GM18858 (cell line): Measurements from ENCODE around the gene INO80E.
"Not testable (repeated sequence)": the region's sequence is repeated elsewhere in the genome, so short reads cannot be mapped to it uniquely, and the experiment has no call there.

ENCODE experiments used
- ATAC-seq: cut with Tn5 transposase; IDR thresholded peaks from one replicate; pipeline ENCODE4 v1.9.1; 2021; ENCODE audit not compliant: unreplicated experiment

The INO80E gene

DNA sequence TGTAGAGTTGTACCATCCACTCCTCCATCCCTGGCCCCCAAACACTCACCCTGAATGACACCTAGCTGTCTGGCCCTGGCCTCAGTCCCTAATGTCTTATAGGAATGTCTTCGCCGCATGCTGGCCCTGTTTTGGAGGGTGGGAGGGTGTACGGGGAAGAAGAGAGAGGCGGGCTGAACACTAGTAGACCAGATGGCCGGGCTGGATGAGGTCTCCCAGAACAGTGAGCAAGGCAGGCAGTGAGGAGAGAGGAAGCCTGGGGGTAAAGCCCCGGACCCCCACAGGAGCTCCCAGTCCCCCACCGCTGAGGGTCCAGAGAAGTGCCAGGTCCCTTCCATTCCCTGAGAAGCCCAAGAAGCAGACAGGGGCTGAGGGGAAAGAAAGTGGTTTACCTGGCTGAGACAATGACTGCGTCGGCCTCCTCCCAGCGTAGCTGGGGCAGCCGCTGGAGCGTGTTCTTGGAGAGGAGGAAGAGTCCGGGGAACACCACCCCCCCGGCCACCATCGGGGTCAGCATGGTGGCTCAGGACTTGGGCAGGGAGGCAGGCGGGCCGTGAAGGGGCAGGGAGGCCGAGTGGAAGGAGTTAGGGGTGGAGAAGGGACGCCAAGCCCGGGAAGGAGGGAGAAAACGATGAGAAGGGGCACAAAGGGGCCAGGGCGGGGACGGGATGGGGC is 34.1 kb downstream of the INO80E start:
- no peak for ATAC-seq

DNA sequence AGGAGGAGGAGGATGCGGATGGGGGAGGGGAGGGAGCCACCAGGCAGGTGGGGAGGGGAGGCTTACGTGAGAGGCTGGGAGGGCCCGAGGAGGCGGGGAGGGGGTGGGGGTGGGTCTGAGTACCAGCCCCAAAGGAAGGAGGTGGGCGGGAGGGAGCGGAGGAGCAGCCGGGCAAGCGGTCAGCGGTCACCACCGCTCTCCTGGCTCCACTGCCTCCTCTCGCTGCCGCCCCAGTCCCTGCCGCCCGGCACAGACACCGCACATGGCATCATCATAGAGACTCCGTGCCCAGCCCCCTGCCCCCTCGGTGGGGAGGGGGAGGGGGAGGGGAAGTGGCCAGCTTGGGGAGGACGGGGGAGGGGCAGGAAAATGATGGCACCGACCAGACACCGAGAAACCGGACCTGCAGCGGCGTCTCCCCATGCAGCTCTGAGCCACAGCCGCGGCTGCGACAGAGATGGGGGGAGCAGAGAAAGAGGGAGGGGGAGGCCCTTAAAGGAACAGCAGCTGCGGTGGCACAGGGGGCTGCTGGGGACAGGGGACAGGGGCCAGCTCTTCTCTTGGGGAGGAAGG is 34.9 kb downstream of the INO80E start, which contains the start of gene TLCD3B:
TSS of gene TLCD3B (minus strand) at position 431 of the 573 bp plus-strand sequence. CDS start 744 bp downstream, outside the sequence.
- ATAC-seq = no peak

DNA sequence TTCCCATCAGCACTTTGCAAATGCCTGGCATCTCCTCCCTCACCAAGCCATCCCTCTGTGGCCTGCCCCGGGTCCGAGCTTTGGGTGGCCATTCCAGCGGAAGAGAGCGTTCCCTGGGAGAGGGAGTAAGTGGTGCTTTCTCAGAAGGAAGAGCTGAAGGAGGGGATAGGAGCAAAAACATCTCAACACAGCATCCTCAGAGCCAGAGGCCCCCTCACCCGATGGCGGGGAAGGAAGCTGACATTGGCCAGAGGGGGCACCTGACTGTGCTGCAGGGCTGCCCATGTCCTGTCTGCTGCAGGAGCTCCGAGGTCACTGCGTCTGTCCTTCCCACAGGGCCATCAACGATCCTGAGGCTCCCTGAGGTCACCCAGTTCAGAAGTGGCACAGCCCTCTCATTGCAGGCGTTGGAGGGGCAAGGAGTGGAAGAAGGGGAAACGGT is 35.5 kb downstream of the INO80E start:
- no peak for ATAC-seq

DNA sequence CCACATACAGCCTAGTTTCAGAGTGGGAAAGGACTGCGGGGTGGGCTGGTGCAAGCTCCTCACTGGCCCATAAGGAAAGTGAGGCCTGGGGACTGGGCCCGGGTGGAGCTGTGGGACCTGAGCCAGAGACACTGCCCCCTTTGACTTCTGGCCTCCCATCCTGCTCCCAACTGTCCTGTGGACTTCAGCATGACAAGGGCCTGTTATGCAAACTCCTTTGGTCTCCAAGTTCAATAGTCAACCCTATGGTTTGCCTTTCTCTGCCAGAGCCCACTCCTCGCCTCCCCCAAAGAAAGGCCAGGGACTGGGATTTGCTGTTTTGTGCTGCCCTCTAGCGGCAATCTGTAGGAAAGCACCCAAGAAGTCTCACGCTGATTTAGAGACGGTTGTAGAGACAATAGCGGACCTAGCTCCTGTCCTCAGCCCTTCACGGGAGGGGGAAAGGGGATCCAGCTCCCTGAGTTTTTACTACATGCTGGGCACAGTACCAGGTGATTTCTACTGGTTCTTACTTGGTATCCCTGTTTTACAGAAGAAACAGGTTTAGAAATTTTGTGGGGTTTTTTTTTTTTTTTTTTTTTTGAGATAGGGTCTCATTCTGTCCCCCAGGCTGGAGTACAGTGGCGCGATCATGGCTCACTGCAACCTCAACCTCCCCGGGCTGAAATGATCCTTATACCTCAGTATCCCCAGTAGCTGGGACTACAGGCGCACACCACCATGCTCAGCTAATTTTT is 36.2 kb downstream of the INO80E start:
- no peak for ATAC-seq

DNA sequence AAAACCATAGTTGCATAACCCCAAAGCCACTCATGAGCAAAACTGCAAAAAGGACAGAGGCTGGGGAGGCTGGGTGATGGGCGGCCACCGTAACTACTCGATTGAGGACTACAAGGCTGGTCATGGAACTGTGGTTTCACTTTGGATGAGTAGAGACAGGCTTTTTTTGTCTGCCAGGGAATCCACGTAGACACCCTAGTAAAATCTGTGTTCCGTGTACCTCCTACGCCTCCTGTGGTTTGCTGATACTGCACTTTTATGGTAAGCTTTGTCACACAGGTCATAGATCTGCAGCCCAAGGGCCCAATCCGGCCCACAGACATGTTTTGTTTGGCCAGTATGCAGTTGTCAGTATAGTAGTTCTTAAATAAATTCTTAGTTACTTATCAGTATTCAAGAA is 37.2 kb downstream of the INO80E start:
- ATAC-seq = no peak

DNA sequence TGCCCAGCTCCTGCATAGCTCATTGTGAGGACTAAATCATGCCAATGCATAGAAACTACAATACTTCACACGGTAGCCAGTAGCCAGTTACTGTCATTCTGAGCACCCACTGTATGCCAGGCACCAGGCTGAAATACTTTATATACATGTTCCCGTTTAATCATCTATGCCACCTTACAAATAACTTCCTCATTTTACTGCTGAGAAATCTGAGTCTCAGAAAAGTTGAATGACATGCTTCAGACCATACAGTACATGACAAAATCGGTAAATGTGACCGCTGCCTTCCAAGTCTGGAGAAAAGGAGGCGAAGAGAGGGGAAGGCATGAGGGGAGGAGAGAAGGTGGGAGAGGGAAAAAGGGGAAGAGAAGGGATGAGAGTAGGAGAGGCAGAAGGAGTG is 44.2 kb downstream of the INO80E start:
- no peak for ATAC-seq

DNA sequence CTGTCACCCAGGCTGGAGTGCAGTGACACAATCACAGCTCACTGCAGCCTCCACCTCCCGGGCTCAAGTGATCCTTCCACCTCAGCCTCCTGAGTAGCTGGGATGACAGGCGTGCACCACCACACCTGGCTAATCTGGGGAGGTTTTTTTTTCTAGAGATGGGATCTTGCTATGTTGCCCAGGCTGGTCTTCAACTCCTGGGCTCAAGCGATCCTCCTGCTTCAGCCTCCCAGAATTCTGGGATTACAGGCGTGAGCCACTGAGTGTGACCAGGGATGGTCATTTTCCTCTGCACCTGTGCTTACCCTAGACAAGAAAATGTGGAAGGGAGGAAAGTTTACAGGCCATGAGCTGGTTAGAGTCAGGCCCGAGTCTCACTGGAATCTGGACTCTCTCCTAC is 44.6 kb downstream of the INO80E start:
- ATAC-seq = not testable (repeated sequence)

DNA sequence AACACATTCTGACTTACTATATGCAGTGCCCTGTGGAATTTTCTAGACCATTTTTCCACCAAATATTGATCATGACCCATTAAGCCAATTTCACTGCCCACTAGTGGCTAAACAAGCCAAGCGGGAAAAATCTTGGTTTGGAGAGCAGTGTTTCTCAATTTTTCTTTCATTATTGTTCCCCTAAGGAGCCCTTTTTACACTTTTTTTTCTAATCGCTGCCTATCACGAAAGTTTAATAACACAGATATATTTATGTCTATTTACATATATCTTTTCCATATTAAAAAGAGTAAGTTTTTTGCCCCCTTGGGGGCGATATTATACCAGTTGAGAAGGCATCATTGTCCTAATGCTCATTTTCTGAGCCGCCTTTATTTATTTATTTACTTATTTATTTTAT is 45.8 kb downstream of the INO80E start:
- ATAC-seq = no peak

DNA sequence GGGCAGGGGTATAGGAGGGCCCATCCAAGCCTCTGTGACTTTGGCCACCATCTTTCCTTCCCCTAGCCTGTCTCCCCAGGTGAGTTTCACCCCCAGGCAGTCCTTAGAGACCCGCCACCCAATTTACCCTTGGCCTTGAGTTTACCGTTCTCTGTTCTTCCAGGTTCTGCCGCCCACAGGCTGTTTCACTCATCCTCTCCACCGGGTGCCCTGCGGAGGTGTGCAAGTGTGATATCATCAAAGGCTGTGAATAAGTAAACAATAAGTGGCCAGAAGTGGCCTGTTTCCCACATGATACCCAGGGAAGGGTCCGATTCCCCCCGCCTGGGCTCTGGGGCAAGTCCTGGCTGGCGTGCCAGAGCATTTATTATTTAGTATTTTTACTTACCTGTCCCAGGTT is 50.1 kb downstream of the INO80E start:
- no peak for ATAC-seq

DNA sequence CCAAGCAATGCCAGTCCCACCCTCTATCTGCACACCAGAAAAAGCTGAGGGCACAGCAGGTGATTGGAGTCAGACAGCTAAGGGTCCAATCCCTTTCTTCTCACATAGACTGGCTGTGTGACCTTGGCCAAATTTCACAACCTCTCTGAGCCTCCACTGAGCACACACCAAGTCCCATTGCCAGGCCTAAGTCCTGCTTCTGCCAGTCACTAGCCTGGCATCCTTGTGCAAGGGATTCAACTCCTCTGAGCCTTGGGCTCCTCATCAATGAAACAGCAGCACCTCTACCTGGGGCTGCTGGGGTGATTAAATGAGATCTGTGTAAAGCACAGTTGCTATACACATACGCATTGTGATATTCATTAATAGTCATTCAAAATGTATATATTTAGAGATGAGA is 50.5 kb downstream of the INO80E start:
- ATAC-seq = no peak

DNA sequence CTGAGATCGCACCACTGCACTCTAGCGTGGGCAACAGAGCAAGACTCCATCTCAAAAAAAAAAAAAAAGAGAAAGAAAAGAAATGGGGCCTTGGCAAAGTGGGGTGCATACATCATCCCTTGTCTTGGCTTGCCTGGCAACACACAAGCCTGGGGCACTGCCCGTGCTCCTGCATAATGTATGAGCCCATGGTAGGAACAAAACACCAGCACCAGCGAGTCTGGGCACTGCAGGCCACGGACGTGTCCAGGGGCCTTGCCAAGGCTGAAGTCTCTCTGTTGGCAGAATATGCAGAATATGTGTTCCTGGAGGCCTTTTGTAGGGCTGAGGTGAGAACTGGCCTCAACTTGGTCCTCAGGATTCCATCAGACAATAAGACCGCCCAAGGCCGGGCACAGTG is 53.8 kb downstream of the INO80E start:
- ATAC-seq = no peak

DNA sequence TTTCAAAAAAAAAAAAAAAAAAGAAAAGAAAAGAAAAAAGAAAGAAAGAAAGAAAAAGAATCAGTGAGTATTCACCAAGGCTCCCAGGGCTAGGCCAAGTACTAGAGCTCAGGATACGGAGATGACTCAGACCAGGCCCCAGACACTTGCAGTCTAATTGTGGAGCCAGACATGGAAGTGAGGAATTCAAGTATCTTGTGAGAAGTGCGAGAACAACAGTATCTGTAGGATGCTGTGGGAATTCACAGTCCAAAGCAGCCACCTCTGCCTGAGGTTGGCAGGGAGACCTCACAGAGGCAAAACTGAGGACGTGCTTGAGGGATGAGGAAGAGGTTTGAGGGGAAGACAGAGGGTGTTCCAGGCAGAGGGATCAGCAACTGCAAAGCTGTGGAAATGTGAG is 55.5 kb downstream of the INO80E start:
- no peak for ATAC-seq

DNA sequence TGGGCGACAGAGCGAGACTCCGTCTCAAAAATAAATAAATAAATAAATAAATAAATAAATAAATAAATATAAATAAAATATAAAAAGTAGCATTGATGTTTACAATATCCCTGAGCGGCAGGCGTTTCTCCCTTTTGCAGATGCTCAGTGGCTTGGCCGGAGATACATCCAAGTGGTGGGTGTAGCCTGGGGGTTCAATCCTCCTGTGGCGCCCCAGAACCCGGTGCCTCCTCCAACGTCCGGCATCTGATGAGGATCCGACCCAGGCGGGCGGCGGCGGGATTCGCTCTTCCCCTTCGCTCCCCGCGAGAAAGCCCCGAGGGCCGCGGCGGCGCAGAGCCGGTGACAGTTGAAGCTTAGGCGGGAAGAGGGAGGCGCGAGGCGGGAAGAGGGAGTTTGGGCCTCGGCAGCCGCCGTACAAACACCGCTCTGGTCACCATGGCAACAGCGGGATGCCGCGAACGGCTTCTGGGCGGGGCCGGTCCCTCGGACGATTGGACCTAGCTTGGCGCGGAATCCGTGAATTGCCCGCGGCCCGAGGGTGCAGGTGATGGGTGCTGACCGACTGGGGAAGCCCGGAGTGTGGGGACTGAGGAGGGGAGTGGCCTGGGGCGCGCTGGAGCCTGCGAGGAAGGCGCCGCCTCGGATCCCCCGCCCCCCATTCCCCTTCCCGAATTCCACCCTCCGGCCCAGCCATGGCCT is 56.8 kb downstream of the INO80E start:
- no peak for ATAC-seq

DNA sequence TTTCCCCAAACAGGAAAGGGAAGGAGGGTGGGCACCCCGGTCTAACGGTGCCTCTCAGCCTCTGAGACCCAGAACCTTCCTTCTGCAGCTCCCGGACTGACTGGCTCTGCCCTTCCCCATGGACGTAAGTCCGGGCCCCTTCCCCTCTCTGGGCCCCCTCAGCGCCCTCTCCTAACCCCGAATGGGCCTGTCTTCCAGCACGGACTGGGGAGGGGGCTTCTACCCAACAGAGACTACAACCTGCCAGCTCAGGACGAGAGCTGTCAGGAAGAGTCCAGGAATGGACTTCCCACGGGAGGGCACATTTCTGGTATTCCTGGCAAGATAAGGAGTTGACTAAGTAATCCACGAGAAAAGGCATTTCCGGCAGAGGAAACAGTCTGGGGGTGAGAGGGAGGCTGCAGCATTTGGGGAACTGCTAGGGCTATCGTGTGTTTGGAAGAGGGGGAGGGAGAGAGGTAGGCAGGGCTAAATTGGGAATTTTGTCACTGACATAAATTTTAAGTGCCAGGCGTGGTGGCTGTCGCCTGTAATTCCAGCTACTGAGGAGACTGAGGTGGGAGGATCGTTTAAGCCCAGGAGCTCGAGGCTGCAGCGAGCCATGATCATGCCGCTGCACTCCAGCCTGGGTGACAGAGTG is 57.5 kb downstream of the INO80E start:
- ATAC-seq = no peak

DNA sequence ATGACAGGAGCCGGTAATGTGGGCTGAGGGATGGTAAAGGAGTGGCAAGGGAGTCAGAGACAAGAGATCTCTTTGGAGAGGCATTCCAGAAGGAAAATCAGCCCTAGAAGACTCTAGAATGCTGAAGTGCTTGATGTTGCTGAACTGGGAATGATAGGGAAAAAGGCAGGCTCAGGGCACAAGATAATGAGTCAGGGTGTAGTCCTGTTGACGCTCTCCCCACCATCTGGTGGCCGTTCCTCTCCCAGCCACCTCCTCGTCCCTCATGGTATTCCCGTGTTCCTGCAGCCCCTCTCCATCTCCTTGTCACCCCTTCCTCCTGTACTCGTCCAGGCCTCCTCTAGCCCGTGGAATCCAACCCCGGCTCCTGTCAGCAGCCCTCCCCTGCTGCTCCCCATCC is 58.4 kb downstream of the INO80E start:
- no peak for ATAC-seq

DNA sequence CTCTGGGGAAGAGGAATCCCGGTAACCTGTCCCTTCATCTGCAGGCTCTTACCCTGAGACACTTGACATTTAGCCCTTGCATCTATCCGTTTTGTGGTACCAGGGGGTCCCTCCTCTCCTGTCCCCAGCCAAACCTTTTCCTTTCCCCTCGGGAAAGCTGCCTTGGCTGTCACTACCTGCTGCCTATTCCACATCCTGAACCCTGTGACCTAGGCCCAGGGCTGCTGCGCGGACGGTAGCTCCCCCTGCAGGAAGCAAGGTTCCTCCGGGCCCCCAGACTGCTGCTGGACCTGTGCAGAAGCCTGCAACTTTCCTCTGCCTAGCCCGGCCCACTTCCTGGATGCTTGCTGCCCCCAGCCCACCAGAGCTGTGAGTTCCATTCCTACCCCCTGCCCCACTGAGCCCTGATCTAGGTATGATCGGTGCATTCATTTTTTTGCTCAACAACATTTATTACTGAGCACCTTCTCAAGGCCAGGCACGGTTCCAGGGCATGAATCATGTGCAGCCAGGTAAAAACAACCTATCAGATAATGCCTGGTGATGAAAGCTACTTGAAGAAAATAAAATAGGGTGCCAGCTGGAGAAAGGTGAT is 59.0 kb downstream of the INO80E start:
- ATAC-seq = no peak
